GM23338 (cell line): ENCODE results near the gene THOC7. TPM values are rescaled to one million over a fixed set of nuclear protein-coding genes. Genes with fewer than 3 reads are reported as not detected.

Experiments
- ATAC-seq: fragments of 200-7000 bp; cut with Tn5 transposase; 3 replicates; pipeline ENCODE4 v1.9.1; 2020
- DNase-seq: peaks from one replicate; pipeline ENCODE4 v3.0.0-alpha.2; 2015; ENCODE audit warnings: low spot score
- H2AFZ ChIP-seq: fragments of 200-600 bp; sonication (generic); 2 replicates; pipeline ENCODE4 v1.8.0; 2016; ENCODE audit warnings: antibody characterized with exemption, mild to moderate bottlenecking, moderate library complexity
- H3F3A ChIP-seq: fragments of 200-600 bp; sonication (generic); replicated peaks from 2 replicates; pipeline ENCODE4 v1.8.0; 2017; ENCODE audit warnings: antibody characterized with exemption, mixed run types, low read depth
- H3K27ac ChIP-seq: fragments of 200-600 bp; sonication (generic); 2 replicates; pipeline ENCODE4 v1.6.1; 2016; ENCODE audit warnings: low read depth
- H3K27me3 ChIP-seq: fragments of 200-600 bp; sonication (generic); 2 replicates; pipeline ENCODE4 v1.8.0; 2016; ENCODE audit warnings: mild to moderate bottlenecking, mixed run types, moderate library complexity; ENCODE audit not compliant: insufficient read depth
- H3K36me3 ChIP-seq: fragments of 200-600 bp; sonication (generic); 2 replicates; pipeline ENCODE4 v1.8.0; 2016; ENCODE audit warnings: mild to moderate bottlenecking; ENCODE audit not compliant: insufficient read depth
- H3K4me1 ChIP-seq: fragments of 200-600 bp; sonication (generic); 2 replicates; pipeline ENCODE4 v1.8.0; 2016; ENCODE audit warnings: mild to moderate bottlenecking, moderate library complexity; ENCODE audit not compliant: insufficient read depth
- H3K4me2 ChIP-seq: fragments of 200-600 bp; sonication (generic); 2 replicates; pipeline ENCODE4 v1.7.1; 2017; ENCODE audit warnings: mixed run types
- H3K4me3 ChIP-seq: fragments of 200-600 bp; sonication (generic); 2 replicates; pipeline ENCODE4 v1.6.1; 2016; ENCODE audit warnings: mixed run types
- H3K79me2 ChIP-seq: fragments of 200-600 bp; sonication (generic); replicated peaks from 2 replicates; pipeline ENCODE4 v1.8.0; 2017; ENCODE audit warnings: mild to moderate bottlenecking; ENCODE audit not compliant: insufficient read depth
- H3K9me2 ChIP-seq: fragments of 200-600 bp; sonication (generic); 2 replicates; pipeline ENCODE4 v1.8.0; 2017; ENCODE audit not compliant: insufficient read depth
- H4K20me1 ChIP-seq: fragments of 200-600 bp; sonication (generic); replicated peaks from 2 replicates; pipeline ENCODE4 v1.8.0; 2017; ENCODE audit warnings: mild to moderate bottlenecking; ENCODE audit not compliant: insufficient read depth
- H3K27ac Mint-ChIP-seq: 2 replicates; pipeline ENCODE4 v1.8.0; 2020; ENCODE audit warnings: inconsistent platforms, mild to moderate bottlenecking, moderate library complexity, mixed read lengths
- H3K27me3 Mint-ChIP-seq: 3 replicates; pipeline ENCODE4 v1.8.0; 2022; ENCODE audit warnings: low read depth, mild to moderate bottlenecking, moderate library complexity, mixed read lengths, inconsistent platforms; ENCODE audit not compliant: insufficient read depth, poor library complexity
- H3K36me3 Mint-ChIP-seq: 3 replicates; pipeline ENCODE4 v1.8.0; 2021; ENCODE audit warnings: low read depth, mild to moderate bottlenecking, inconsistent platforms, moderate library complexity, mixed read lengths
- H3K4me1 Mint-ChIP-seq: 3 replicates; pipeline ENCODE4 v1.8.0; 2020; ENCODE audit warnings: mild to moderate bottlenecking, inconsistent platforms, mixed read lengths
- H3K4me3 Mint-ChIP-seq: 3 replicates; pipeline ENCODE4 v1.8.0; 2021; ENCODE audit warnings: moderate library complexity, mild to moderate bottlenecking, inconsistent platforms, mixed read lengths
- H3K9me3 Mint-ChIP-seq: 3 replicates; pipeline ENCODE4 v1.8.0; 2020; ENCODE audit warnings: moderate library complexity, mild to moderate bottlenecking, inconsistent platforms, mixed read lengths
- CREB1 ChIP-seq: fragments of 250-450 bp; sonication (Bioruptor Pico); IDR thresholded peaks from 2 replicates; pipeline ENCODE4 v1.5.0; 2020; ENCODE audit warnings: low read depth, mild to moderate bottlenecking, moderate library complexity
- JUNB ChIP-seq: IDR thresholded peaks from one replicate; pipeline ENCODE4 v1.6.1; 2016; ENCODE audit warnings: antibody characterized with exemption; ENCODE audit not compliant: unreplicated experiment
- polyA plus RNA-seq: library from polyadenylated mRNA; unstranded; fragments of >200 nt; fragmentation: Nextera tagmentation; extraction: Ambion mirVana; gene quantifications from 2 replicates; pipeline ENCODE4 v1.2.1, GENCODE V29; 2016
- small RNA-seq: library from RNA; depleted of rRNA; stranded (forward); fragments of <200 nt; gene quantifications from one replicate; pipeline ENCODE3, GENCODE V24; 2014; ENCODE audit warnings: low replicate concordance
- total RNA-seq: library from RNA; depleted of rRNA; stranded (reverse); fragments of >200 nt; shearing (Covaris generic); gene quantifications from 2 replicates; pipeline ENCODE4 v1.2.3, GENCODE V29; 2014; rRNA removed
- TF ChIP-seq, protein P1 (sequence below), 2 experiments: fragments of 200-600 bp in 1 of 2; sonication (generic) in 1 of 2; conservative IDR thresholded peaks; 2 replicates each; pipeline versions ENCODE4 v1.5.1 to v1.6.1; 2016 to 2017; ENCODE audit warnings: antibody characterized with exemption in 2 of 2, low read depth in 2 of 2, mild to moderate bottlenecking in 2 of 2, moderate library complexity in 1 of 2

The THOC7 gene
- total and polyA plus RNA-seq, 2 experiments from 2014 or later, result 53.9 to 166 TPM

DNA sequence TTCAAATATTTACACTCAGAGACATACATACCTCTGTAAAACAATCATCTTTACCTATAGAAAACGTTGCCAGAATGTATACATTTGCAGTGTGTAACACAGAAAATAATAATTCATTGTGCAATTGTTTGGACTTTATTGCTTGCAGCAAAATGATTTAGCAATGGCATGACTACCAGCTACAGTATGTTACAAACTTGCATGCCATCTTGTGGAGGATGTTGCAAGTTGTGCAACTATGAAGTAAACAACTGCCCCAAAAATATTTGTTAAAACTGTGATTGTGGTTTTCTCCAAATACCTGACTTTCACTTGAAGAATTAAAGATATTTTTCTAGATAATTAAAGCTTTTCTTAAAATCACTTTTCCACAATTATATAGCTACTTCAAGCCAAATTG lies 71.6 kb downstream of the THOC7 start:
- H3K4me1 Mint-ChIP-seq, result peaks cover 6% of the 10 kb centered on the region
- no peak for TF ChIP-seq CREB1 (CRISPR knock-in tag)
- TF ChIP-seq, protein P1, sequence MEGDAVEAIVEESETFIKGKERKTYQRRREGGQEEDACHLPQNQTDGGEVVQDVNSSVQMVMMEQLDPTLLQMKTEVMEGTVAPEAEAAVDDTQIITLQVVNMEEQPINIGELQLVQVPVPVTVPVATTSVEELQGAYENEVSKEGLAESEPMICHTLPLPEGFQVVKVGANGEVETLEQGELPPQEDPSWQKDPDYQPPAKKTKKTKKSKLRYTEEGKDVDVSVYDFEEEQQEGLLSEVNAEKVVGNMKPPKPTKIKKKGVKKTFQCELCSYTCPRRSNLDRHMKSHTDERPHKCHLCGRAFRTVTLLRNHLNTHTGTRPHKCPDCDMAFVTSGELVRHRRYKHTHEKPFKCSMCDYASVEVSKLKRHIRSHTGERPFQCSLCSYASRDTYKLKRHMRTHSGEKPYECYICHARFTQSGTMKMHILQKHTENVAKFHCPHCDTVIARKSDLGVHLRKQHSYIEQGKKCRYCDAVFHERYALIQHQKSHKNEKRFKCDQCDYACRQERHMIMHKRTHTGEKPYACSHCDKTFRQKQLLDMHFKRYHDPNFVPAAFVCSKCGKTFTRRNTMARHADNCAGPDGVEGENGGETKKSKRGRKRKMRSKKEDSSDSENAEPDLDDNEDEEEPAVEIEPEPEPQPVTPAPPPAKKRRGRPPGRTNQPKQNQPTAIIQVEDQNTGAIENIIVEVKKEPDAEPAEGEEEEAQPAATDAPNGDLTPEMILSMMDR (conservative IDR thresholded peaks at IDR 0.05; ENCODE audit: low read depth in 2 of 2), result peak; percentile 44 to 59
- TF ChIP-seq JUNB, result no peak
- Histone ChIP-seq H3K27ac (no peak overlapping the region), H4K20me1 (no peaks in the 10 kb centered on the region), H3F3A (no peaks in the 10 kb centered on the region), H3K9me2 (0 out of 2 replicates have a peak, but pooled peaks cover 2% of the 10 kb centered on the region), H3K36me3 (no peaks in the 10 kb centered on the region), H2AFZ (no peak overlapping the region), H3K79me2 (no peaks in the 10 kb centered on the region), H3K4me3 (no peak overlapping the region), H3K27me3 (no peaks in the 10 kb centered on the region), H3K4me2 (no peak overlapping the region), H3K4me1 (peaks cover 3% of the 10 kb centered on the region; the same call in 1 of the 2 replicates)
- no peak overlapping the region for H3K4me3 Mint-ChIP-seq
- no peaks in the 10 kb centered on the region for H3K27me3 Mint-ChIP-seq
- H3K9me3 Mint-ChIP-seq, result no peaks in the 10 kb centered on the region
- DNase-seq (no peak), ATAC-seq (no peak)
- H3K27ac Mint-ChIP-seq, result no peak overlapping the region
- H3K36me3 Mint-ChIP-seq, result no peaks in the 10 kb centered on the region

Small RNA genes lying within 50 kb of the gene (small RNA-seq; reads per million reads assigned to genes)
- gene SCAANT1, result not detected

Other genes starting within 250 kb of the THOC7 start
- not detected in 2 replicates for gene SNTN, start 211.1 kb downstream of the THOC7 start, total RNA-seq
- gene SNTN, start 211.1 kb downstream of the THOC7 start, polyA plus RNA-seq, result 0.70 TPM in 1 of 2 replicates, not detected in the other
- not detected in 2 replicates for gene C3orf49, start 44.5 kb downstream of the THOC7 start, total RNA-seq
- gene C3orf49, start 44.5 kb downstream of the THOC7 start, polyA plus RNA-seq, result 0.23 TPM in 1 of 2 replicates, not detected in the other
- 8.0 and 17.2 TPM in 2 replicates for gene ATXN7, start 62 bp upstream of the THOC7 start, total RNA-seq
- gene ATXN7, start 62 bp upstream of the THOC7 start, polyA plus RNA-seq, result 3.2 and 4.0 TPM in 2 replicates
- not detected in 2 replicates for gene SCAANT1, start 48.6 kb upstream of the THOC7 start, total RNA-seq
- gene SCAANT1, start 48.6 kb upstream of the THOC7 start, polyA plus RNA-seq, result 1.2 TPM in 1 of 2 replicates, not detected in the other
- 98.1 and 108 TPM in 2 replicates for gene PSMD6, start 159.7 kb upstream of the THOC7 start, total RNA-seq
- 195 and 205 TPM in 2 replicates for gene PSMD6, start 159.7 kb upstream of the THOC7 start, polyA plus RNA-seq